Panc1 (cell line): Measurements from ENCODE around the gene ARF1. TPM values are rescaled to one million over a fixed set of nuclear protein-coding genes. Genes with fewer than 3 reads are reported as not detected.

Source experiments
- ATAC-seq: fragments of 200-7000 bp; cut with Tn5 transposase; 2 replicates; pipeline ENCODE4 v1.9.1; 2020; ENCODE audit warnings: mild to moderate bottlenecking, moderate library complexity
- BruUV-seq: library from RNA; stranded (reverse); fragments of 400-500 nt; replicated peaks from 2 replicates; lab custom pipeline; 2021; lab: Mats Ljungman, UMichigan
- CTCF ChIA-PET: fragments of 300-600 bp; sonication (Branson Sonifier 250); formaldehyde crosslinking; loops from one replicate; lab custom pipeline; 2022; ENCODE audit warnings: antibody characterized with exemption; lab: Charles Lee
- POLR2A ChIA-PET: fragments of 300-600 bp; sonication (Branson Sonifier 250); formaldehyde crosslinking; loops from one replicate; lab custom pipeline; 2022; ENCODE audit warnings: antibody characterized with exemption; lab: Charles Lee
- DNase-seq: peaks from one replicate; pipeline ENCODE4 v3.0.0-alpha.2; 2010; ENCODE audit warnings: low read depth, low spot score
- H3K27ac ChIP-seq: 2 replicates; pipeline ENCODE4 v1.5.1; 2011; ENCODE audit warnings: mild to moderate bottlenecking, low read length, inconsistent platforms
- H3K27me3 ChIP-seq: fragments of 200-500 bp; sonication (Bioruptor generic); 2 replicates; pipeline ENCODE4 v1.6.0; 2014; ENCODE audit warnings: low read length, inconsistent platforms; ENCODE audit not compliant: control insufficient read depth, insufficient read depth
- H3K36me3 ChIP-seq: fragments of 200-500 bp; sonication (Bioruptor generic); 2 replicates; pipeline ENCODE4 v1.5.1; 2014; ENCODE audit warnings: inconsistent platforms, mild to moderate bottlenecking, low read length, moderate library complexity; ENCODE audit not compliant: control insufficient read depth, insufficient read depth
- H3K4me1 ChIP-seq: 2 replicates; pipeline ENCODE4 v1.5.1; 2011; ENCODE audit warnings: inconsistent platforms, mild to moderate bottlenecking, low read length, moderate library complexity; ENCODE audit not compliant: control insufficient read depth, insufficient read depth
- H3K4me3 ChIP-seq, 2 experiments: 2 replicates each; pipeline ENCODE4 v1.5.1; 2011 to 2012; ENCODE audit warnings: low read depth in 2 of 2, low read length in 2 of 2, mild to moderate bottlenecking in 2 of 2, inconsistent platforms in 1 of 2, moderate library complexity in 1 of 2
- H3K9me3 ChIP-seq: fragments of 200-500 bp; sonication (Bioruptor generic); 2 replicates; pipeline ENCODE4 v1.5.1; 2014; ENCODE audit warnings: low read depth, mild to moderate bottlenecking, inconsistent platforms, low read length, moderate library complexity; ENCODE audit not compliant: control insufficient read depth, insufficient read depth
- CTCF ChIP-seq: fragments of 450-650 bp; IDR thresholded peaks from 2 replicates; pipeline ENCODE4 v1.5.1; 2017; ENCODE audit warnings: mild to moderate bottlenecking
- POLR2AphosphoS5 ChIP-seq: IDR thresholded peaks from 2 replicates; pipeline ENCODE4 v1.6.1; 2012; ENCODE audit warnings: mild to moderate bottlenecking, low read depth, low read length, moderate library complexity
- REST ChIP-seq, 2 experiments: IDR thresholded peaks; 2 replicates each; pipeline ENCODE4 v1.6.1; 2011 to 2012; ENCODE audit warnings: low read depth in 2 of 2, control low read depth in 1 of 2, low read length in 1 of 2, mild to moderate bottlenecking in 1 of 2, moderate library complexity in 1 of 2; ENCODE audit not compliant: insufficient read depth in 1 of 2
- SIN3A ChIP-seq: IDR thresholded peaks from 2 replicates; pipeline ENCODE4 v1.6.1; 2012; ENCODE audit warnings: low read depth, mild to moderate bottlenecking, low read length, moderate library complexity, borderline replicate concordance; ENCODE audit not compliant: insufficient read depth
- TCF7L2 ChIP-seq: IDR thresholded peaks from 2 replicates; pipeline ENCODE4 v1.6.1; 2011; ENCODE audit warnings: mild to moderate bottlenecking, low read depth, low read length, inconsistent platforms
- in situ Hi-C: cut with HindIII; loops from 2 replicates; pipeline ENCODE4 v1.10.0; 2016; ENCODE audit warnings: low sequenced_read_pairs, low pct_unique_long_range_greater_than_20kb
- intact Hi-C: fragments of 100-400 bp; cut with micrococcal nuclease; formaldehyde crosslinking; loops from one replicate; pipeline ENCODE4 v1.10.0; 2022; ENCODE audit not compliant: unreplicated experiment
- total RNA-seq: library from RNA; stranded (reverse); gene quantifications from one replicate; pipeline ENCODE4 v1.2.1, GENCODE V29; 2021; ENCODE audit not compliant: unreplicated experiment

ARF1 gene
- total RNA-seq, 1 experiment from 2014 or later, result 321 TPM

GRCh38 chr1:228122921-228123441 is 40.5 kb downstream of the ARF1 start:
- no peaks in the 10 kb centered on the region for H3K4me1 ChIP-seq
- no peak overlapping the region for H3K27ac ChIP-seq
- ChIA-PET CTCF (no interaction called here), POLR2A (no interaction called here)
- H3K9me3 ChIP-seq, result peaks cover 6% of the 10 kb centered on the region; the same call in 1 of the 2 replicates
- no peak overlapping the region for H3K4me3 ChIP-seq
- TF ChIP-seq POLR2AphosphoS5, result no peak
- no peak for TF ChIP-seq REST (IDR thresholded peaks at IDR 0.05; ENCODE audit: insufficient read depth in 1 of 2, low read depth in 2 of 2, low read length in 1 of 2)
- TF ChIP-seq TCF7L2, result no peak
- TF ChIP-seq SIN3A, result no peak
- no peak for TF ChIP-seq CTCF
- H3K27me3 ChIP-seq, result no peaks in the 10 kb centered on the region; the same call in 1 of the 2 replicates
- DNase-seq, result no peak
- no peaks in the 10 kb centered on the region; the same call in 1 of the 2 replicates for H3K36me3 ChIP-seq
- in situ Hi-C loops (no loop called here), intact Hi-C loops (no loop called here)
- no TSS peak for BruUV-seq
- no peak for ATAC-seq

GRCh38 chr1:228123505-228123904 is 41.0 kb downstream of the ARF1 start:
- ChIA-PET CTCF (no interaction called here), POLR2A (interaction anchor here (0.6 kb wide), 1 partner anchor 143 kb away, joined by 3 read pairs; no protein-coding TSS in a partner anchor)
- in situ Hi-C loops, result no loop called here
- intact Hi-C loops, result no loop called here
- Histone ChIP-seq H3K27ac (no peak overlapping the region), H3K4me3 (no peak overlapping the region), H3K4me1 (no peaks in the 10 kb centered on the region), H3K36me3 (no peaks in the 10 kb centered on the region), H3K27me3 (no peaks in the 10 kb centered on the region; the same call in 1 of the 2 replicates), H3K9me3 (peaks cover 1% of the 10 kb centered on the region; the same call in 1 of the 2 replicates)
- TF ChIP-seq REST (IDR thresholded peaks at IDR 0.05; ENCODE audit: insufficient read depth in 1 of 2, low read depth in 2 of 2, low read length in 1 of 2) (no peak), SIN3A (no peak), TCF7L2 (no peak), CTCF (no peak), POLR2AphosphoS5 (no peak)
- ATAC-seq (no peak), DNase-seq (no peak)
- no TSS peak for BruUV-seq
